GM21737 (cell line): Measurements from ENCODE around the gene AP1G1.
"Not testable (repeated sequence)": the region's sequence is repeated elsewhere in the genome, so short reads cannot be mapped to it uniquely, and the experiment has no call there.

Experiments used
- ATAC-seq: cut with Tn5 transposase; IDR thresholded peaks from one replicate; pipeline ENCODE4 v1.9.1; 2021; ENCODE audit warnings: mild to moderate bottlenecking, moderate library complexity; ENCODE audit not compliant: unreplicated experiment

The AP1G1 gene

DNA sequence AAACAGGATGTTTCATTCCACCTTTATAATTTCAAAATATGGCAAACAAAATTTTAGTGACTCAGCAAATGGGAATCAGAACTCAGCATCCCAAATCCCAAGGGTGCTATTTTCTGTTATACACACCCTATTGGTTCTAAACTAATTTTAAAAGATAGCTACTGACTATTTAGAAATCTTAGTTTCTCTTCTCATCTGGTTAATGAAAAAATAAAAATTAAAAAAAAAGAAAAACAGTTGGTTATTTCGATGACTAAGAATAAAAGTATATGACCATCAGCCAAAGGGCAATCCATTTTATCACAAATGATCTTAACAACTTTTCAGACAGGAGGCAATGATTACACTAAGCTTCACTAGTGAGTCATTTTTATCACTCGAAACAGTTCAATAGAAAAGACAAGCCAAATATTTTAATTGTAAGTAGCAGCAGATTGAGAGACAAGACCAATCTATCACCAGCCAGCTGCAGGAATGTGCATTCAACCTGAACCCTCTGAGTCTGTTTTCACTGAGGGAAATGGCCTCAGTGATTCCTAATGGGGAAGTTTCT lies 99.3 kb downstream of the AP1G1 start:
- no peak for ATAC-seq

GRCh38 chr16:71708696-71709095 lies 99.9 kb downstream of the AP1G1 start:
- ATAC-seq = no peak

DNA sequence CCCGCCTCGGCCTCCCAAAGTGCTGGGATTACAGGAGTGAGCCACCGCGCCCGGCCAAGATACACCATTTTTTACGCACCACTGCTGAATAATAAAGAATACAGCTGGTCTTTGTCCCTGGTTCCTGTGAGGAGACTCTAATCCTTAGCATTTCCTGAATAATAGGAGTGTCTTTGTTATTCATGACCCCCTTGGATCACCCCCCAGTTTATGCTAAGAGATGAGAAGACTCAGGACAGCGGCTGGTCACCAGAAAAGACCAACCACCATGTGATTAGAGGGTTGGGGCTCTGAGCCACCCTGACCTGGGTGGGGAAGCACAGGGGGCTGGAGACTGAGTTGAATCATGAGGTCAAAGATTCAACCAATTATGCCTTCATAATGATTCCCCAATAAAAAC lies 101.4 kb downstream of the AP1G1 start:
- ATAC-seq = no peak

DNA sequence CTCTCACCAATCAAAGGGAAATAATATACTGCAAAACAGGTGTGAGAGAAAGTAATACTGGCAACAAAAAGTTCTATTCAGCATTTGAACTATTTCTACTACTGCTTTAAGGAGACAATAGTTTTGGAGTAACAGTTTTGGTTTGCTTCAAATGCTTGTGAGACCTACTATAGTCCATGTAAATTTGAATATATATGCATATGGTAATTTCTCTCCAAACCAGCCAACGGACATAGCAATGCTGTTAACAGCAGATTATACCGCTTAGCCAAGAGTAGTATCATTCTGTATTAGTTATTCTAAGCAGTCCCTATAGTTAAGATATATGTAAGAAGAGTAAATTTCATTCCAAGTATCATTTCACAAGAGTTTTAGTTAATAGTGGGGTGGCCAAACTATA lies 102.6 kb downstream of the AP1G1 start:
- ATAC-seq = no peak

- ATAC-seq = no peak
These were observed 105.3 kb downstream of the AP1G1 start for GRCh38 chr16:71703333-71703732.

GRCh38 chr16:71700831-71701230 lies 107.8 kb downstream of the AP1G1 start:
- no peak for ATAC-seq

- ATAC-seq = no peak
These were observed 110.1 kb downstream of the AP1G1 start for GRCh38 chr16:71698491-71698890.

DNA sequence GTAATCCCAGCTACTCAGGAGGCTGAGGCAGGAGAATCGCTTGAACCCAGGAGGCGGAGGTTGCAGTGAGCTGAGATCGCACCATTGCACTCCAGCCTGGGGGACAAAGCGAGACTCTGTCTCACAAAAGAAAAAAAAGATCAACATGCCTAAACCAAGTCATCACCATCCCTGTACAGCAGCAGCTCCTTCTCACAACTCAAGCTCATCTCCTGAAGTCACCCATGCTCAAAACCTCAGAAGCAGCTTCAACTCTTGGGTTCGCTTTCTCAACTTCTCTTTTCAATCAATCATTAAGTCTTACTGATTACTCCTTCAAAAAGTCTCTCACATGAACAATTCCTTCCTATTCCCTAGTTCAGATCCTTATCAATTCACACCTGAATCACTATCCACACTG lies 115.5 kb downstream of the AP1G1 start:
- no peak for ATAC-seq

DNA sequence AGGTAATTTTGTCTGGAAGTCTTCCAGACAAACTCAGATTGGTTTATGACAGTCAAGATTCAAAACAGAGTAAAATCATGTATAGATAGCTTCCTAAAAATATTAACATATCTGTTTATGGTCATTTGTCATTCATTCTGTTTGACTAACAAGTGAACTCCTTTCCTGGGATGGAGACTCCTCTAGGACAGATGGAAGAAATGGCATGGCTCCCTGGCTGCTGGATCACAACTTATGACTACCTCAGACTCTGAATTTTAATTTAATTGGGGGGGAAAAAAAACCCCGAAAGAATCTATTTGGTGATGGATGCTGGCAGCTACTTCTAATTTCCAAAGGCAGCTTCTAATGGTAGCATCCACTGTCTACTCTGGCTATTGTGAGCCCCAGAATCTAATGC lies 118.7 kb downstream of the AP1G1 start:
- no peak for ATAC-seq

GRCh38 chr16:71687861-71688260 lies 120.8 kb downstream of the AP1G1 start:
- no peak for ATAC-seq

- not testable (repeated sequence) for ATAC-seq
These were observed 124.4 kb downstream of the AP1G1 start for GRCh38 chr16:71684280-71684679.

DNA sequence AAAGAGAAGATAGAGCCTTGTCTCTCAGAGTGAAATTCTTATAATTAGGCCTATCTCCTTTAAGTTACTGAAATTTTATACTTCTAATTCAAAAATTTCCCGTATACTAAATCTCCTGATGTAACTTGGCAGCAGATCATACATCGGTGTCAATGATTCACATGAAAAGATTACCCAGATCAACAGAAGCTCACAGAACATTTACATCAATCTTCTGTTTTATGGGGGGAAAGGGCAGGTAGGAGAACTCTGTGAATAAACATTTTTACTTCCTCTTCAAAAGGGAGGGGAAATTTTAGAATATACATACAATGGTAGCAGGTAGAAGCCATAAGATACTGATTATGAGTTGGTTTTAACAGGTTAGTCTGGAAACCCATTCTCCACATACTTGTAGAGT lies 127.3 kb downstream of the AP1G1 start:
- ATAC-seq = no peak
